H1 (cell line): ENCODE results near the gene HMCN1. TPM values are rescaled to one million over a fixed set of nuclear protein-coding genes. Genes with fewer than 3 reads are reported as not detected.

Experiments used
- ASH2L ChIP-seq: fragments of 200-600, 300-600 bp; sonication (generic); IDR thresholded peaks from one replicate; pipeline ENCODE4 v1.7.1; 2017; ENCODE audit warnings: low read length
- BRCA1 ChIP-seq: IDR thresholded peaks from 2 replicates; pipeline ENCODE4 v1.6.1; 2012; ENCODE audit warnings: low read depth, low read length, improper control_type of control experiment
- CBX8 ChIP-seq: fragments of 300-800, 300-1000 bp; sonication (generic); IDR thresholded peaks from 2 replicates; pipeline ENCODE4 v1.7.1; 2016; ENCODE audit warnings: low read depth, low read length, borderline replicate concordance
- CREB1 ChIP-seq: IDR thresholded peaks from 2 replicates; pipeline ENCODE4 v1.6.1; 2012; ENCODE audit warnings: inconsistent platforms
- GABPA ChIP-seq: IDR thresholded peaks from 2 replicates; pipeline ENCODE4 v1.6.1; 2011; ENCODE audit warnings: mild to moderate bottlenecking, low read length, moderate library complexity, borderline replicate concordance; ENCODE audit not compliant: insufficient read depth
- HDAC6 ChIP-seq: IDR thresholded peaks from one replicate; pipeline ENCODE4 v1.7.1; 2012; ENCODE audit warnings: low read depth, mild to moderate bottlenecking, inconsistent platforms, low read length, moderate library complexity
- KDM5A ChIP-seq: fragments of 200-600 bp; IDR thresholded peaks from 2 replicates; pipeline ENCODE4 v1.7.1; 2012; ENCODE audit warnings: mild to moderate bottlenecking, low read length, inconsistent platforms, mixed read lengths
- NRF1 ChIP-seq: IDR thresholded peaks from 2 replicates; pipeline ENCODE4 v1.6.1; 2011; ENCODE audit warnings: mild to moderate bottlenecking, low read depth, low read length, improper control_type of control experiment
- SAP30 ChIP-seq: fragments of 300-600 bp; sonication (generic); IDR thresholded peaks from 2 replicates; pipeline ENCODE4 v1.7.1; 2012; ENCODE audit warnings: low read length, moderate library complexity, mild to moderate bottlenecking, inconsistent platforms; ENCODE audit not compliant: insufficient read depth, insufficient replicate concordance
- polyA plus RNA-seq, 7 experiments: library from polyadenylated mRNA; depleted of rRNA in 3 of 7; stranded (reverse) in 5 of 7; unstranded in 2 of 7; fragments of >200 nt in 5 of 7; fragments of 200-250 nt in 2 of 7; gene quantifications; 1 replicate in 5 of 7; 2 replicates in 1 of 7; 4 replicates in 1 of 7; pipeline versions ENCODE4 v1.2.1 to v1.2.3, GENCODE V29; 2011 to 2013; ENCODE audit warnings: missing spikeins in 2 of 7, mixed read lengths in 2 of 7
- total RNA-seq: library from RNA; stranded (reverse); fragmentation: NEBNext Ultra II Directional; extraction: Animal tissue kit (Norgen Biotek cat#: 25700); gene quantifications from 2 replicates; pipeline ENCODE4 v1.2.1, GENCODE V29; 2021

Gene HMCN1
- total and polyA plus RNA-seq, 2 of the 8 experiments (the other 6 are each of a cell fraction or from before 2014, with no cell fraction given) = 13.8 to 14.6 TPM

DNA sequence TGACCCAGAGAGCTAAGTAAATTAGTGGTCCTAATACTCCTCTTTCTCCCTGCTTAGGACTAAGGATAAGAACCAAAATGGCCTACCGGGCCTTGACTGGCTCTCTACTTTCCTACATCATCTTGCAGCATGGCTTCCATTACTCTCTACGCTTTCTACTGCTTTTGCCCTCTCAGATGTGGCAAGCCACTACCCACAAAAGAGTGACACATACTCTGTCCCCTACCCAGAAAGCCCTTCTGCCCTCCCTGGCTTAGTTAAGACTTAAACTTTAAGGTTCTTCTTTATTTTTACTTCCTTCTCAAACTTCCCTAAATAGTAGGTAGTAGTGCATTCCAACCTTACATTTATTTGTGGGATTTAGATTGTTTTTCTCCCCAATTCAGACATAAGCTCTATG, 412.8 kb downstream of the HMCN1 start (continued):
- TF ChIP-seq HDAC6 = no peak
- TF ChIP-seq CBX8 = no peak
- no peak for TF ChIP-seq NRF1
- no peak for TF ChIP-seq BRCA1
- TF ChIP-seq CREB1 = no peak
- TF ChIP-seq KDM5A = no peak
- TF ChIP-seq SAP30 = no peak
- no peak for TF ChIP-seq GABPA
- TF ChIP-seq ASH2L = no peak
